HCT116 (cell line): ENCODE results near the gene ST6GAL2. TPM values are rescaled to one million over a fixed set of nuclear protein-coding genes. Genes with fewer than 3 reads are reported as not detected.

ENCODE experiments used
- ATAC-seq: fragments of 200-7000 bp; cut with Tn5 transposase; 2 replicates; pipeline ENCODE4 v1.9.1; 2020; ENCODE audit warnings: mild to moderate bottlenecking, moderate library complexity
- BruUV-seq: library from RNA; stranded (reverse); fragments of 400-500 nt; replicated peaks from 2 replicates; lab custom pipeline; 2021; lab: Mats Ljungman, UMichigan
- CTCF ChIA-PET: fragments of 300-600 bp; sonication (Branson Sonifier 250); formaldehyde crosslinking; loops from one replicate; lab custom pipeline; 2021; ENCODE audit warnings: antibody characterized with exemption; lab: Charles Lee
- POLR2A ChIA-PET: fragments of 300-600, 350-600 bp; sonication (Branson Sonifier 250); formaldehyde crosslinking; loops from one replicate; lab custom pipeline; 2021; ENCODE audit warnings: antibody characterized with exemption; lab: Charles Lee
- RAD21 ChIA-PET, 2 experiments: fragments of 300-600 bp; sonication (Branson Sonifier 250); formaldehyde crosslinking; loops; one replicate each; lab custom pipeline; 2023; ENCODE audit warnings: low total read pairs in 2 of 2; ENCODE audit not compliant: uncharacterized antibody in 2 of 2, unreplicated experiment in 2 of 2, low non-redundant PET in 1 of 2; lab: Charles Lee
- DNase-seq: peaks from one replicate; pipeline ENCODE4 v3.0.0-alpha.2; 2010; ENCODE audit warnings: low read depth, low spot score
- H2AFZ ChIP-seq: fragments of 200-600 bp; shearing (Covaris generic), sonication (generic); 2 replicates; pipeline ENCODE4 v1.6.1; 2017; ENCODE audit warnings: low read depth, mixed run types, mixed read lengths, antibody characterized with exemption, low read length; ENCODE audit not compliant: poor library complexity, severe bottlenecking
- H3K27ac ChIP-seq: 2 replicates; pipeline ENCODE4 v1.5.1; 2012; ENCODE audit warnings: low read depth, low read length
- H3K27me3 ChIP-seq: fragments of 200-600 bp; sonication (generic); 2 replicates; pipeline ENCODE4 v1.6.1; 2016; ENCODE audit warnings: mixed run types, low read length, mixed read lengths; ENCODE audit not compliant: insufficient read depth
- H3K36me3 ChIP-seq, 2 experiments: fragments of 200-500 bp in 1 of 2; fragments of 200-600 bp in 1 of 2; sonication (Bioruptor generic) in 1 of 2; sonication (generic) in 1 of 2; 2 replicates each; pipeline versions ENCODE4 v1.5.1 to v1.6.1; 2014 to 2016; ENCODE audit warnings: low read length in 2 of 2, inconsistent platforms in 1 of 2, mixed read lengths in 1 of 2, mixed run types in 1 of 2; ENCODE audit not compliant: insufficient read depth in 2 of 2, control insufficient read depth in 1 of 2
- H3K4me1 ChIP-seq, 2 experiments: fragments of 200-600 bp in 1 of 2; sonication (generic) in 1 of 2; 2 replicates each; pipeline versions ENCODE4 v1.5.1 to v1.6.1; 2012 to 2017; ENCODE audit warnings: low read length in 2 of 2, inconsistent platforms in 1 of 2, mild to moderate bottlenecking in 1 of 2, mixed read lengths in 1 of 2, mixed run types in 1 of 2, moderate library complexity in 1 of 2; ENCODE audit not compliant: insufficient read depth in 2 of 2, control insufficient read depth in 1 of 2
- H3K4me2 ChIP-seq: fragments of 200-600 bp; sonication (generic); 2 replicates; pipeline ENCODE4 v1.6.1; 2017; ENCODE audit warnings: mixed run types, low read length, mixed read lengths
- H3K4me3 ChIP-seq, 2 experiments: fragments of 200-600 bp in 1 of 2; sonication (generic) in 1 of 2; replicated peaks in 1 of 2; 2 replicates each; pipeline ENCODE4 v1.5.1; 2011 to 2016; ENCODE audit warnings: low read length in 2 of 2, control low read depth in 1 of 2, low read depth in 1 of 2, mild to moderate bottlenecking in 1 of 2, mixed read lengths in 1 of 2, mixed run types in 1 of 2
- H3K79me2 ChIP-seq: fragments of 200-600 bp; sonication (generic); 2 replicates; pipeline ENCODE4 v1.6.1; 2017; ENCODE audit warnings: mild to moderate bottlenecking, mixed run types, low read length, moderate library complexity, mixed read lengths; ENCODE audit not compliant: insufficient read depth
- H3K9ac ChIP-seq: fragments of 200-600 bp; sonication (generic); 2 replicates; pipeline ENCODE4 v1.6.1; 2016; ENCODE audit warnings: low read length, mixed read lengths
- H3K9me2 ChIP-seq: fragments of 200-600 bp; sonication (generic), shearing (Covaris generic); 2 replicates; pipeline ENCODE4 v1.6.1; 2017; ENCODE audit warnings: mixed run types, mild to moderate bottlenecking, moderate library complexity; ENCODE audit not compliant: insufficient read depth
- H3K9me3 ChIP-seq, 2 experiments: fragments of 200-500 bp in 1 of 2; fragments of 200-600 bp in 1 of 2; sonication (Bioruptor generic) in 1 of 2; sonication (generic) in 1 of 2; 2 replicates each; pipeline ENCODE4 v1.6.1; 2014 to 2017; ENCODE audit warnings: low read length in 2 of 2, mixed read lengths in 2 of 2, inconsistent platforms in 1 of 2, low read depth in 1 of 2, mild to moderate bottlenecking in 1 of 2, mixed run types in 1 of 2, moderate library complexity in 1 of 2; ENCODE audit not compliant: control insufficient read depth in 1 of 2, insufficient read depth in 1 of 2
- H4K20me1 ChIP-seq: fragments of 200-600 bp; sonication (generic), shearing (Covaris generic); 2 replicates; pipeline ENCODE4 v1.6.1; 2017; ENCODE audit warnings: mixed run types, mild to moderate bottlenecking, moderate library complexity; ENCODE audit not compliant: insufficient read depth
- CBX3 ChIP-seq: IDR thresholded peaks from 2 replicates; pipeline ENCODE4 v1.6.1; 2012; ENCODE audit warnings: low read depth
- CEBPB ChIP-seq: IDR thresholded peaks from 2 replicates; pipeline ENCODE4 v1.6.1; 2012; ENCODE audit warnings: low read depth
- EGR1 ChIP-seq: IDR thresholded peaks from 2 replicates; pipeline ENCODE4 v1.6.1; 2012; ENCODE audit warnings: low read depth
- EZH2 ChIP-seq: fragments of 200-600 bp; sonication (generic); IDR thresholded peaks from 2 replicates; pipeline ENCODE4 v1.6.1; 2017; ENCODE audit warnings: antibody characterized with exemption, mixed run types
- EZH2phosphoT487 ChIP-seq: fragments of 200-600 bp; IDR thresholded peaks from 2 replicates; pipeline ENCODE4 v1.6.1; 2018; ENCODE audit warnings: antibody characterized with exemption, borderline replicate concordance
- FOSL1 ChIP-seq: IDR thresholded peaks from 2 replicates; pipeline ENCODE4 v1.6.1; 2012; ENCODE audit warnings: low read depth
- JUND ChIP-seq: IDR thresholded peaks from 2 replicates; pipeline ENCODE4 v1.6.1; 2012
- POLR2A ChIP-seq: IDR thresholded peaks from 2 replicates; pipeline ENCODE4 v1.7.0; 2011; ENCODE audit warnings: borderline replicate concordance; ENCODE audit not compliant: insufficient read depth, insufficient read length; ENCODE audit errors: extremely low read depth
- SIN3A ChIP-seq: IDR thresholded peaks from 2 replicates; pipeline ENCODE4 v1.6.1; 2012; ENCODE audit warnings: low read depth
- YY1 ChIP-seq: IDR thresholded peaks from 2 replicates; pipeline ENCODE4 v1.6.1; 2011; ENCODE audit warnings: low read length, low read depth, moderate library complexity, mild to moderate bottlenecking; ENCODE audit not compliant: insufficient replicate concordance; ENCODE audit errors: extremely low read depth
- ZFX ChIP-seq: fragments of 450-650 bp; IDR thresholded peaks from 2 replicates; pipeline ENCODE4 v1.6.1; 2017
- ZNF274 ChIP-seq: fragments of 200-500 bp; sonication (Bioruptor generic); IDR thresholded peaks from 2 replicates; pipeline ENCODE4 v1.6.1; 2014; ENCODE audit warnings: mild to moderate bottlenecking, low read depth, low read length, inconsistent platforms
- intact Hi-C: fragments of 100-400 bp; cut with micrococcal nuclease; formaldehyde crosslinking; loops from 2 replicates; pipeline ENCODE4 v1.10.0; 2022
- total RNA-seq: library from RNA; stranded (reverse); gene quantifications from one replicate; pipeline ENCODE4 v1.2.1, GENCODE V29; 2021; ENCODE audit not compliant: unreplicated experiment
- TF ChIP-seq, protein P1 (sequence below): IDR thresholded peaks from 2 replicates; pipeline ENCODE4 v1.6.1; 2012; ENCODE audit warnings: low read depth
- TF ChIP-seq, protein P2 (sequence below): IDR thresholded peaks from 2 replicates; pipeline ENCODE4 v1.6.1; 2012
- TF ChIP-seq, protein P3 (sequence below), 3 experiments: fragments of 200-600 bp in 1 of 3; sonication (generic) in 1 of 3; IDR thresholded peaks in 2 of 3; conservative IDR thresholded peaks in 1 of 3; 2 replicates each; pipeline ENCODE4 v1.5.1; 2012 to 2017; ENCODE audit warnings: low read depth in 2 of 3, low read length in 2 of 3, antibody characterized with exemption in 1 of 3, borderline replicate concordance in 1 of 3, control low read depth in 1 of 3, mild to moderate bottlenecking in 1 of 3, mixed read lengths in 1 of 3, mixed run types in 1 of 3, moderate library complexity in 1 of 3; ENCODE audit not compliant: insufficient read depth in 1 of 3

The ST6GAL2 gene
- total RNA-seq, 1 experiment from 2014 or later = not detected

DNA sequence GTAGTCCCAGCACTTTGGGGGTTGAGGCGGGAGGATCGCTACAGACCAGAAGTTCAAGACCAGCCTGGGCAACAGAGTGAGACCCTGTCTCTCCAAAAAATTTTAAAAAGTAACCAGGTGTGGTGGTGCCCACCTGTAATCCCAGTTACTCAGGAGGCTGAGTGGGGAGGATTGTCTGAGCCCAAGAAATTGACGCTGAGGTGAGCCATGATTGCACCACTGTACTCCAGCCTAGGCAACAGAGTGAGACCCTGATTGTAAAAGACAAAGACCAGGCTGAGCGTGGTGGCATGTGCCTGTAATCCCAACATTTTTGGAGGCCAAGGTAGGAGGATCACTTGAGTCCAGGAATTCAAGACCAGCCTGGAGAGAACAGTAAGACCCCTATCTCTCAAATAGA, 7.8 kb downstream of the ST6GAL2 start:
- no peaks in the 10 kb centered on the region for H3K79me2 ChIP-seq
- TF ChIP-seq FOSL1 (no peak), EZH2phosphoT487 (no peak), SIN3A (no peak), EGR1 (no peak), CEBPB (no peak), POLR2A (no peak), JUND (no peak), EZH2 (no peak), ZFX (no peak), CBX3 (no peak), YY1 (no peak), ZNF274 (no peak)
- TF ChIP-seq, protein P1, sequence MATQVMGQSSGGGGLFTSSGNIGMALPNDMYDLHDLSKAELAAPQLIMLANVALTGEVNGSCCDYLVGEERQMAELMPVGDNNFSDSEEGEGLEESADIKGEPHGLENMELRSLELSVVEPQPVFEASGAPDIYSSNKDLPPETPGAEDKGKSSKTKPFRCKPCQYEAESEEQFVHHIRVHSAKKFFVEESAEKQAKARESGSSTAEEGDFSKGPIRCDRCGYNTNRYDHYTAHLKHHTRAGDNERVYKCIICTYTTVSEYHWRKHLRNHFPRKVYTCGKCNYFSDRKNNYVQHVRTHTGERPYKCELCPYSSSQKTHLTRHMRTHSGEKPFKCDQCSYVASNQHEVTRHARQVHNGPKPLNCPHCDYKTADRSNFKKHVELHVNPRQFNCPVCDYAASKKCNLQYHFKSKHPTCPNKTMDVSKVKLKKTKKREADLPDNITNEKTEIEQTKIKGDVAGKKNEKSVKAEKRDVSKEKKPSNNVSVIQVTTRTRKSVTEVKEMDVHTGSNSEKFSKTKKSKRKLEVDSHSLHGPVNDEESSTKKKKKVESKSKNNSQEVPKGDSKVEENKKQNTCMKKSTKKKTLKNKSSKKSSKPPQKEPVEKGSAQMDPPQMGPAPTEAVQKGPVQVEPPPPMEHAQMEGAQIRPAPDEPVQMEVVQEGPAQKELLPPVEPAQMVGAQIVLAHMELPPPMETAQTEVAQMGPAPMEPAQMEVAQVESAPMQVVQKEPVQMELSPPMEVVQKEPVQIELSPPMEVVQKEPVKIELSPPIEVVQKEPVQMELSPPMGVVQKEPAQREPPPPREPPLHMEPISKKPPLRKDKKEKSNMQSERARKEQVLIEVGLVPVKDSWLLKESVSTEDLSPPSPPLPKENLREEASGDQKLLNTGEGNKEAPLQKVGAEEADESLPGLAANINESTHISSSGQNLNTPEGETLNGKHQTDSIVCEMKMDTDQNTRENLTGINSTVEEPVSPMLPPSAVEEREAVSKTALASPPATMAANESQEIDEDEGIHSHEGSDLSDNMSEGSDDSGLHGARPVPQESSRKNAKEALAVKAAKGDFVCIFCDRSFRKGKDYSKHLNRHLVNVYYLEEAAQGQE = no peak
- TF ChIP-seq, protein P2, sequence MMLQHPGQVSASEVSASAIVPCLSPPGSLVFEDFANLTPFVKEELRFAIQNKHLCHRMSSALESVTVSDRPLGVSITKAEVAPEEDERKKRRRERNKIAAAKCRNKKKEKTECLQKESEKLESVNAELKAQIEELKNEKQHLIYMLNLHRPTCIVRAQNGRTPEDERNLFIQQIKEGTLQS = no peak
- TF ChIP-seq, protein P3, sequence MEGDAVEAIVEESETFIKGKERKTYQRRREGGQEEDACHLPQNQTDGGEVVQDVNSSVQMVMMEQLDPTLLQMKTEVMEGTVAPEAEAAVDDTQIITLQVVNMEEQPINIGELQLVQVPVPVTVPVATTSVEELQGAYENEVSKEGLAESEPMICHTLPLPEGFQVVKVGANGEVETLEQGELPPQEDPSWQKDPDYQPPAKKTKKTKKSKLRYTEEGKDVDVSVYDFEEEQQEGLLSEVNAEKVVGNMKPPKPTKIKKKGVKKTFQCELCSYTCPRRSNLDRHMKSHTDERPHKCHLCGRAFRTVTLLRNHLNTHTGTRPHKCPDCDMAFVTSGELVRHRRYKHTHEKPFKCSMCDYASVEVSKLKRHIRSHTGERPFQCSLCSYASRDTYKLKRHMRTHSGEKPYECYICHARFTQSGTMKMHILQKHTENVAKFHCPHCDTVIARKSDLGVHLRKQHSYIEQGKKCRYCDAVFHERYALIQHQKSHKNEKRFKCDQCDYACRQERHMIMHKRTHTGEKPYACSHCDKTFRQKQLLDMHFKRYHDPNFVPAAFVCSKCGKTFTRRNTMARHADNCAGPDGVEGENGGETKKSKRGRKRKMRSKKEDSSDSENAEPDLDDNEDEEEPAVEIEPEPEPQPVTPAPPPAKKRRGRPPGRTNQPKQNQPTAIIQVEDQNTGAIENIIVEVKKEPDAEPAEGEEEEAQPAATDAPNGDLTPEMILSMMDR (IDR thresholded peaks at IDR 0.05 in 2 of 3, conservative IDR thresholded peaks at IDR 0.05 in 1 of 3; ENCODE audit: borderline replicate concordance in 1 of 3, insufficient read depth in 1 of 3, low read depth in 2 of 3, low read length in 2 of 3) = no peak
- no TSS peak for BruUV-seq
- CTCF ChIA-PET = no interaction called here
- H4K20me1 ChIP-seq = no peaks in the 10 kb centered on the region
- DNase-seq (no peak), ATAC-seq (no peak)
- POLR2A ChIA-PET = no interaction called here
- no peaks in the 10 kb centered on the region for H3K36me3 ChIP-seq
- RAD21 ChIA-PET = no interaction called here
- H3K27ac ChIP-seq = no peak overlapping the region
- H3K4me2 ChIP-seq = no peak overlapping the region
- H2AFZ ChIP-seq = no peak overlapping the region
- no peak overlapping the region for H3K4me3 ChIP-seq
- no peaks in the 10 kb centered on the region for H3K4me1 ChIP-seq
- peaks cover 0 to 7% of the 10 kb centered on the region in 2 experiments; a peak in 2 of 4 replicates for H3K9me3 ChIP-seq
- H3K9ac ChIP-seq = no peak overlapping the region
- intact Hi-C loops = no loop called here
- no peaks in the 10 kb centered on the region for H3K9me2 ChIP-seq
- no peaks in the 10 kb centered on the region for H3K27me3 ChIP-seq
